ENCODE data around the gene SSBP2. TPM values are rescaled to one million over a fixed set of nuclear protein-coding genes. Genes with fewer than 3 reads are reported as not detected.
"Not testable (repeated sequence)": the region's sequence is repeated elsewhere in the genome, so short reads cannot be mapped to it uniquely, and the experiment has no call there.

Gene SSBP2
- total RNA-seq, 4 donors from 2014 or later: 25.9 to 94.6 (median 41.8) TPM

DNA sequence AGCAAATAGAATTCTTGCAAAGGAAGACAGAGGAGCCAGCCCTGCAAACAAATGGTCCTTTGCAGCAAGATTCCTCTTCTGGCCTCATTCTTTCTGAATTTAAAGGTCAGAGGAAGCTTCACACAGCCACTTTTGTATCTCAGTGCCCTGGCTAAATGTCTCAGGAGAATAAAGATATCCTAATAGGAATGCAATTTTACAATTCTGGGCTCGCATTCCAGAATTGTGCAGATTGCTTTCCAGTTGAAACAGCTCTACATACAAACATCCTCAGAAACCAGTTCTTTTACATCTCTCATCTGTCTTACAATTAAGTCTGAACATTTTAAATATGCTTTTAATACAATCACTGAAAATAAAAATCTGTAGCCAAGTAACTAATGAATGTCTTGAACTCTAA is 342.4 kb downstream of the SSBP2 start:
- no peak for TF ChIP-seq CTCF (IDR thresholded peaks at IDR 0.05)
- DNase-seq (ENCODE audit: low spot score): no peak
- ATAC-seq (ENCODE audit: low FRiP score): no peak

- not testable (repeated sequence) for DNase-seq (ENCODE audit: low spot score); ATAC-seq (ENCODE audit: low FRiP score)
Measured at GRCh38 chr5:81407811-81408210, 343.1 kb downstream of the SSBP2 start.

DNA sequence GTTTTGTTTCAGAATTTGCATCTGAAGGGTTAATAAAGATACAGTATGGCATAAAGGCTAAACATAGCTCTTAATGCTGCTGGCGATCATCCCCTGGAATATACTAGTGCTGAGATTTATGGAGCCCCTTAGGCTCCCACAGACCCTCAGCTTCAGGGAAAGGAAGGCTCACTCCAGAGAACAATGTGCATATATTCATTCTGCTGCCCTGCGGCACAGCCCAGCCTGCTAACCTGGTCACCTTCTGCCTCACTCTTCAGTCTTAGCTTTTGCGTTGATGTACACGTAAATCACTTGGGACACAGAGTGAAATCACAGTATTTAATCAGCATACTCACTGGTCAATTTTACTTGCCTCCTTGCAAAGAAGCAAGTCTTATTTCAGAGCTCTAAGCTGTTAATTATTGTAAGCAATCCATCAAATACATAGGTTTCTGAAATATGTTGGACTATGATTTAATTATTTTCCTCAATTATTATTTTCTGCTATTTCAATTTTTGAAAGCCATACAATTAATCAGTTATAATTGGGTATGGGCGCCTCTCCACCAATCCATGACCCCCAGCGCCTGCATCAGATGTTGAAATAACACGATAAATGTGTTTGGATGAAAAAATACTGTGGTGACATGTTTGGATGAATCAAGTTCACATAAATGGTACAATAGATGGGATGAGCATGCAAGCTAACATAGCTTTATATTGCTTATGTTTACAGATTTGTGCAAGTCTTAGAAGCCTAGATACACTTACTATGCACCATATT is 345.6 kb downstream of the SSBP2 start:
- no peak for ATAC-seq (ENCODE audit: low FRiP score)
- no peak for TF ChIP-seq CTCF (IDR thresholded peaks at IDR 0.05)
- DNase-seq (ENCODE audit: low spot score): no peak

GRCh38 chr5:81402192-81402930 is 348.5 kb downstream of the SSBP2 start:
- DNase-seq (ENCODE audit: low spot score): no peak
- no peak for TF ChIP-seq CTCF (IDR thresholded peaks at IDR 0.05)
- ATAC-seq (ENCODE audit: low FRiP score): no peak

DNA sequence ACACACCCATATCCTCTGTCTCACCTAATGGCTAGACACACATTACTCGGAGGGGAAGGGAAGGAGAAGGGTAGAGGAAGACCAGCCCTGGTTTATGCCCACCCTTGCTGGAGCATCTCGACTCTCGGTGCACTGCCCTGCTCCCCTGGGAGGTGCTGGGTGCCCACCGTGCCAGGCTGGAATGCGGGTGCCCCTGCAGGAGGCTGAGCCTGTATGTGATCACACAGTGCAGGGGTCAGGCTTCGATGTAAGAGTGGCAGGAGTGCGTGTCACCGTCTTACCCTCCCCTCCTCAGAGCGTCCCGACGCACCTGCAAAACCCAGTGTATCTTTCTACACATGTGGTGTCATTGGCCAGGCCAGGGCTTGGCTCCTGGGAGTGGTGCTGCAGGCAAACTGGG is 349.6 kb downstream of the SSBP2 start:
- ATAC-seq (ENCODE audit: low FRiP score) (no peak), DNase-seq (ENCODE audit: low spot score) (no peak)
- TF ChIP-seq CTCF (IDR thresholded peaks at IDR 0.05): no peak

- no peak for DNase-seq (ENCODE audit: low spot score)
- ATAC-seq (ENCODE audit: low FRiP score): no peak
- no peak for TF ChIP-seq CTCF (IDR thresholded peaks at IDR 0.05)
Measured at GRCh38 chr5:81400375-81400774, 350.5 kb downstream of the SSBP2 start.

- TF ChIP-seq CTCF (IDR thresholded peaks at IDR 0.05): no peak
- DNase-seq (ENCODE audit: low spot score) (no peak), ATAC-seq (ENCODE audit: low FRiP score) (no peak)
Measured at GRCh38 chr5:81398741-81399140, 352.2 kb downstream of the SSBP2 start.
